ENCODE results near the gene YBX3. TPM values are rescaled to one million over a fixed set of nuclear protein-coding genes. Genes with fewer than 3 reads are reported as not detected.
A peak's percentile ranks its signal among the peaks of the same experiment; 100 is the strongest.

Gene YBX3
- total and polyA plus RNA-seq, 2 of the 13 experiments (the other 11 are each of a cell fraction or from before 2014, with no cell fraction given): 77.5 to 99.6 TPM

DNA sequence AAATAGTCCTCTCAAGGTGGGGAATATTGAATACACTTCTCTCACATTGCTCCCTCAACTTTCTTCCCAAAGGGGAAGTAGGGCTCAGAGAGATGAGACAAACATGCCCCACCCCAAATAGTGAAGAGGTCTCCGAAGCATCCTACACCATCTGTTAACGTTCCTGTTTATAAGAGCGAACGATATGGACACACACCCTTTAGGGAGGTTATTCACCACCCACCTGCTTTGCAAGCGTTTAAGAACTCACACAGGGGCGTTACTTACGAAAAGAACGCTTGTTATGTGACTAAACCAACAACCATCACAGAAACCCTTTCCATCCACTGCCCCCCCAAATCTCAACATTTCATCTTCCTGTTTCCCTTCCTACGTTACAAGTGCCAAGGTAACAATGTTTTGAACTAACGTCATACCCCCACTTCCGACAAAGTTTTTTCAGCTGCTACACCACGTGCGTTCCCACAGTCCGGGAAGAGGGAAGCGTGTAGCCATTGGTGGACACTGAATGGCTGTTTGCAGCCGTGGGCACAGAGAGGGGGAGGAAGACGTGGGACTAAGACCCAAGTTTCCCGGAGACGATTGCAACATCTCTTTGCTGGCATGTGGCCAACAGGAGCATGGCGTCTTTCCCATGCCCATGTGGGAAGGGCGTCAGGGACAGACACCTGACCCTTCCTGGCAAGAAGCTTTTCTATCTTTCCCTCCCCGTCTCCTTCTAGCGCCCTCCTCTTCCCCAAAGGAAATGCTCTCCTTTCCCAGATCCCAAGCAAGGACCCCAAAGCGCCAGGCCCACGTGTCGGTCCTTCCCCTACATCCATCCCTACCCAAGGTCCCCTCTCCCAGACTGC lies 1.2 kb downstream of the YBX3 start (continued):
- TF ChIP-seq, protein P1, sequence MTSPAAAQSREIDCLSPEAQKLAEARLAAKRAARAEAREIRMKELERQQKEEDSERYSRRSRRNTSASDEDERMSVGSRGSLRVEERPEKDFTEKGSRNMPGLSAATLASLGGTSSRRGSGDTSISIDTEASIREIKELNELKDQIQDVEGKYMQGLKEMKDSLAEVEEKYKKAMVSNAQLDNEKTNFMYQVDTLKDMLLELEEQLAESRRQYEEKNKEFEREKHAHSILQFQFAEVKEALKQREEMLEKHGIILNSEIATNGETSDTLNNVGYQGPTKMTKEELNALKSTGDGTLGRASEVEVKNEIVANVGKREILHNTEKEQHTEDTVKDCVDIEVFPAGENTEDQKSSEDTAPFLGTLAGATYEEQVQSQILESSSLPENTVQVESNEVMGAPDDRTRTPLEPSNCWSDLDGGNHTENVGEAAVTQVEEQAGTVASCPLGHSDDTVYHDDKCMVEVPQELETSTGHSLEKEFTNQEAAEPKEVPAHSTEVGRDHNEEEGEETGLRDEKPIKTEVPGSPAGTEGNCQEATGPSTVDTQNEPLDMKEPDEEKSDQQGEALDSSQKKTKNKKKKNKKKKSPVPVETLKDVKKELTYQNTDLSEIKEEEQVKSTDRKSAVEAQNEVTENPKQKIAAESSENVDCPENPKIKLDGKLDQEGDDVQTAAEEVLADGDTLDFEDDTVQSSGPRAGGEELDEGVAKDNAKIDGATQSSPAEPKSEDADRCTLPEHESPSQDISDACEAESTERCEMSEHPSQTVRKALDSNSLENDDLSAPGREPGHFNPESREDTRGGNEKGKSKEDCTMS (CRISPR knock-in tag; conservative IDR thresholded peaks at IDR 0.05): no peak
- TF ChIP-seq STAT5B (CRISPR knock-in tag; IDR thresholded peaks at IDR 0.05) (no peak), ZNF687 (CRISPR knock-in tag; IDR thresholded peaks at IDR 0.05) (peak; percentile 83), CAMTA2 (CRISPR knock-in tag; IDR thresholded peaks at IDR 0.05; ENCODE audit: borderline replicate concordance) (no peak), SMARCE1 (IDR thresholded peaks at IDR 0.05; ENCODE audit: borderline replicate concordance) (no peak), ZNF33B (CRISPR knock-in tag; IDR thresholded peaks at IDR 0.05) (no peak), TOPORS (CRISPR knock-in tag; IDR thresholded peaks at IDR 0.05) (no peak), KAT7 (CRISPR knock-in tag; IDR thresholded peaks at IDR 0.05; ENCODE audit: borderline replicate concordance) (peak; percentile 88; the same call in 1 of the 2 replicates), AHDC1 (CRISPR knock-in tag; IDR thresholded peaks at IDR 0.05; ENCODE audit: borderline replicate concordance) (0 out of 2 replicates have a peak, but pooled peaks have one; percentile 23), BCL6 (CRISPR knock-in tag; IDR thresholded peaks at IDR 0.05) (peak; percentile 33; the same call in 1 of the 2 replicates), GFI1 (CRISPR knock-in tag; IDR thresholded peaks at IDR 0.05; ENCODE audit: borderline replicate concordance) (no peak; the same call in 1 of the 2 replicates), ZBTB1 (CRISPR knock-in tag; IDR thresholded peaks at IDR 0.05; ENCODE audit: borderline replicate concordance) (no peak)
- TF ChIP-seq, protein P2, sequence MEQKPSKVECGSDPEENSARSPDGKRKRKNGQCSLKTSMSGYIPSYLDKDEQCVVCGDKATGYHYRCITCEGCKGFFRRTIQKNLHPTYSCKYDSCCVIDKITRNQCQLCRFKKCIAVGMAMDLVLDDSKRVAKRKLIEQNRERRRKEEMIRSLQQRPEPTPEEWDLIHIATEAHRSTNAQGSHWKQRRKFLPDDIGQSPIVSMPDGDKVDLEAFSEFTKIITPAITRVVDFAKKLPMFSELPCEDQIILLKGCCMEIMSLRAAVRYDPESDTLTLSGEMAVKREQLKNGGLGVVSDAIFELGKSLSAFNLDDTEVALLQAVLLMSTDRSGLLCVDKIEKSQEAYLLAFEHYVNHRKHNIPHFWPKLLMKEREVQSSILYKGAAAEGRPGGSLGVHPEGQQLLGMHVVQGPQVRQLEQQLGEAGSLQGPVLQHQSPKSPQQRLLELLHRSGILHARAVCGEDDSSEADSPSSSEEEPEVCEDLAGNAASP (CRISPR knock-in tag; IDR thresholded peaks at IDR 0.05; ENCODE audit: borderline replicate concordance): no peak; the same call in 1 of the 2 replicates

Measured in HepG2 (cell line).